A172 (cell line): ENCODE results near the gene TIAM1. TPM values are rescaled to one million over a fixed set of nuclear protein-coding genes. Genes with fewer than 3 reads are reported as not detected.

Experiments used
- DNase-seq: peaks from one replicate; pipeline ENCODE4 v3.0.0-alpha.2; 2015; ENCODE audit warnings: low spot score
- total RNA-seq: library from RNA; depleted of rRNA; stranded (reverse); fragments of >200 nt; shearing (Covaris generic); gene quantifications from 2 replicates; pipeline ENCODE4 v1.2.3, GENCODE V29; 2014

Gene TIAM1
- total RNA-seq, 1 experiment from 2014 or later: 7.0 TPM

GRCh38 chr21:31284797-31285397 is 59.2 kb downstream of the TIAM1 start:
- DNase-seq: peak; percentile 92

- DNase-seq: peak; percentile 27
Observed at GRCh38 chr21:31283025-31283424, 61.0 kb downstream of the TIAM1 start.

- peak; percentile 99 for DNase-seq
Observed at GRCh38 chr21:31282095-31282709, 61.9 kb downstream of the TIAM1 start.

- no peak for DNase-seq
Observed at GRCh38 chr21:31281561-31281960, 62.5 kb downstream of the TIAM1 start.

- peak; percentile 32 for DNase-seq
Observed at GRCh38 chr21:31279986-31280385, 64.1 kb downstream of the TIAM1 start.

- no peak for DNase-seq
Observed at GRCh38 chr21:31279214-31279613, 64.8 kb downstream of the TIAM1 start.

GRCh38 chr21:31278511-31279130 is 65.4 kb downstream of the TIAM1 start:
- peak; percentile 21 for DNase-seq

- DNase-seq: no peak
Observed at GRCh38 chr21:31276663-31277062, 67.4 kb downstream of the TIAM1 start.

- no peak for DNase-seq
Observed at GRCh38 chr21:31275901-31276300, 68.2 kb downstream of the TIAM1 start.

GRCh38 chr21:31273278-31273677 is 70.8 kb downstream of the TIAM1 start:
- peak; percentile 26 for DNase-seq

- DNase-seq: no peak
Observed at GRCh38 chr21:31268090-31268489, 76.0 kb downstream of the TIAM1 start.

- no peak for DNase-seq
Observed at GRCh38 chr21:31267644-31268043, 76.4 kb downstream of the TIAM1 start.

- no peak for DNase-seq
Observed at GRCh38 chr21:31266241-31266640, 77.8 kb downstream of the TIAM1 start.

- DNase-seq: no peak
Observed at GRCh38 chr21:31265366-31266013, 78.6 kb downstream of the TIAM1 start.

- DNase-seq: no peak
Observed at GRCh38 chr21:31264574-31264973, 79.5 kb downstream of the TIAM1 start.

GRCh38 chr21:31262728-31263127 is 81.3 kb downstream of the TIAM1 start:
- no peak for DNase-seq

- DNase-seq: no peak
Observed at GRCh38 chr21:31261759-31262158, 82.3 kb downstream of the TIAM1 start.

- peak; percentile 29 for DNase-seq
Observed at GRCh38 chr21:31260790-31261189, 83.3 kb downstream of the TIAM1 start.

- no peak for DNase-seq
Observed at GRCh38 chr21:31258073-31258472, 86.0 kb downstream of the TIAM1 start.

GRCh38 chr21:31257265-31257664 is 86.8 kb downstream of the TIAM1 start:
- DNase-seq: no peak

GRCh38 chr21:31255896-31256295 is 88.2 kb downstream of the TIAM1 start:
- no peak for DNase-seq

- DNase-seq: no peak
Observed at GRCh38 chr21:31255036-31255435, 89.0 kb downstream of the TIAM1 start.

GRCh38 chr21:31254131-31254530 is 89.9 kb downstream of the TIAM1 start:
- DNase-seq: no peak
